ENCODE measurements around the gene SLC39A10. TPM values are rescaled to one million over a fixed set of nuclear protein-coding genes. Genes with fewer than 3 reads are reported as not detected.
"Not testable (repeated sequence)": the region's sequence is repeated elsewhere in the genome, so short reads cannot be mapped to it uniquely, and the experiment has no call there.

SLC39A10 gene
- total RNA-seq, 4 donors from 2014 or later: 8.0 to 13.6 (median 10.5) TPM

- intact Hi-C loops (cut with DNase I; ENCODE audit: low total_unique reads): no loop called here
- no peak overlapping the region for H3K4me3 ChIP-seq (ENCODE audit: low read depth, poor library complexity, severe bottlenecking)
- TF ChIP-seq, protein P1, sequence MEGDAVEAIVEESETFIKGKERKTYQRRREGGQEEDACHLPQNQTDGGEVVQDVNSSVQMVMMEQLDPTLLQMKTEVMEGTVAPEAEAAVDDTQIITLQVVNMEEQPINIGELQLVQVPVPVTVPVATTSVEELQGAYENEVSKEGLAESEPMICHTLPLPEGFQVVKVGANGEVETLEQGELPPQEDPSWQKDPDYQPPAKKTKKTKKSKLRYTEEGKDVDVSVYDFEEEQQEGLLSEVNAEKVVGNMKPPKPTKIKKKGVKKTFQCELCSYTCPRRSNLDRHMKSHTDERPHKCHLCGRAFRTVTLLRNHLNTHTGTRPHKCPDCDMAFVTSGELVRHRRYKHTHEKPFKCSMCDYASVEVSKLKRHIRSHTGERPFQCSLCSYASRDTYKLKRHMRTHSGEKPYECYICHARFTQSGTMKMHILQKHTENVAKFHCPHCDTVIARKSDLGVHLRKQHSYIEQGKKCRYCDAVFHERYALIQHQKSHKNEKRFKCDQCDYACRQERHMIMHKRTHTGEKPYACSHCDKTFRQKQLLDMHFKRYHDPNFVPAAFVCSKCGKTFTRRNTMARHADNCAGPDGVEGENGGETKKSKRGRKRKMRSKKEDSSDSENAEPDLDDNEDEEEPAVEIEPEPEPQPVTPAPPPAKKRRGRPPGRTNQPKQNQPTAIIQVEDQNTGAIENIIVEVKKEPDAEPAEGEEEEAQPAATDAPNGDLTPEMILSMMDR (IDR thresholded peaks at IDR 0.05): no peak
- TF ChIP-seq POLR2A (IDR thresholded peaks at IDR 0.05): no peak
- DNase-seq (ENCODE audit: low spot score in 2 of 2): no peak
- 30 to 34% methylated on average over 1 of the region's 1 CpG for WGBS, 2 donors
These were observed 17.1 kb upstream of the SLC39A10 start for GRCh38 chr2:195639959-195640358.

GRCh38 chr2:195642027-195642678, 14.9 kb upstream of the SLC39A10 start:
- WGBS, 2 donors: 66 to 72% methylated on average over 5 of the region's 5 CpGs
- no peak overlapping the region for H3K4me3 ChIP-seq (ENCODE audit: low read depth, poor library complexity, severe bottlenecking)
- no peak for DNase-seq (ENCODE audit: low spot score in 2 of 2)
- intact Hi-C loops (cut with DNase I; ENCODE audit: low total_unique reads): no loop called here
- TF ChIP-seq, protein P1 (IDR thresholded peaks at IDR 0.05): no peak

DNA sequence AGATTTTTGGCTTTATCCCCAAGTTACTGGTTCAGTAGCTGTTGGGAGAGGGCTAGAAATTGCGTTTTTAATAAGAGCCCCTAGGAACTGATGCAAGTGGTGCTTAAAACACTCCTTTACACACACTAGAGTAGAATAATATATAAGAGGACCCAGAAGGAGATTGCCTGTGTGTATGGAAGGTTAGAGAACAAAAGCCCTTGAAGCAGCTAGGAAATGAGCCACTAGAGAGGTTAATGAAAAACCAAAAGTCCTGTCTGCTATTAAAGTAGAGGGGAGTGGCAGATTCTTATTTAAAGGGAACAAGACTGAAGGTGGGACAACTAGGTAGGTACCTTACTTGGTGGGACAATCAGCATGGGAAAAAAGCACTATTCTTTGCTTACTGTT, 14.4 kb upstream of the SLC39A10 start:
- intact Hi-C loops (cut with DNase I; ENCODE audit: low total_unique reads): no loop called here
- no peak overlapping the region for H3K4me3 ChIP-seq (ENCODE audit: low read depth, poor library complexity, severe bottlenecking)
- no peak for DNase-seq (ENCODE audit: low spot score in 2 of 2)
- 78 to 83% methylated on average over 1 of the region's 1 CpG for WGBS, 2 donors
- TF ChIP-seq, protein P1 (IDR thresholded peaks at IDR 0.05): no peak
- no peak for TF ChIP-seq POLR2A (IDR thresholded peaks at IDR 0.05)

DNA sequence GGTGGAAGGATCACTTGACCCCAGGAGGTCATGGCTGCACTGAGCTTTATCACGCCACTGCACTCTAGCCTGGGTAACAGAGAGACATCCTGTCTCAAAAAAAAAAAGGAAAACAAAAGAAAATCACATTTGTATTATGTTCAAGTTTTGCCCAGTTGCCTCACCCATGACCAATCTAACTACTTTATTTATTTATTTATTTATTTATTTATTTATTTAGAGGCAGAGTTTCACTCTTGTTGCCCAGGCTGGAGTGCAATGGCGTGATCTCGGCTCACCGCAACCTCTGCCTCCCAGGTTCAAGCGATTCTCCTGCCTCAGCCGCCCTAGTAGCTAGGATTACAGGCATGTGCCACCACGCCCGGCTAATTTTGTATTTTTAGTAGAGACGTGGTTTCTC, 12.3 kb upstream of the SLC39A10 start:
- intact Hi-C loops (cut with DNase I; ENCODE audit: low total_unique reads); H3K4me3 ChIP-seq (ENCODE audit: low read depth, poor library complexity, severe bottlenecking); DNase-seq (ENCODE audit: low spot score in 2 of 2): not testable (repeated sequence)
- WGBS, 2 donors: 87 to 89% methylated on average over 9 of the region's 9 CpGs

GRCh38 chr2:195645413-195645812, 11.6 kb upstream of the SLC39A10 start:
- 82 to 92% methylated on average over 2 of the region's 2 CpGs for WGBS, 2 donors
- TF ChIP-seq, protein P1 (IDR thresholded peaks at IDR 0.05): no peak
- no peak for TF ChIP-seq POLR2A (IDR thresholded peaks at IDR 0.05)
- no peak for DNase-seq (ENCODE audit: low spot score in 2 of 2)
- intact Hi-C loops (cut with DNase I; ENCODE audit: low total_unique reads): no loop called here
- H3K4me3 ChIP-seq (ENCODE audit: low read depth, poor library complexity, severe bottlenecking): no peak overlapping the region

GRCh38 chr2:195646424-195646823, 10.6 kb upstream of the SLC39A10 start:
- 65 to 75% methylated on average over 9 of the region's 9 CpGs for WGBS, 2 donors
- no peak for DNase-seq (ENCODE audit: low spot score in 2 of 2)
- TF ChIP-seq POLR2A (IDR thresholded peaks at IDR 0.05): no peak
- TF ChIP-seq, protein P1 (IDR thresholded peaks at IDR 0.05): no peak
- intact Hi-C loops (cut with DNase I; ENCODE audit: low total_unique reads): no loop called here
- no peak overlapping the region for H3K4me3 ChIP-seq (ENCODE audit: low read depth, poor library complexity, severe bottlenecking)
